CD4-positive, alpha-beta T cell (primary cell): ENCODE results near the gene FAM219A. TPM values are rescaled to one million over a fixed set of nuclear protein-coding genes. Genes with fewer than 3 reads are reported as not detected.

Source experiments
- ATAC-seq: fragments of 200-7000 bp; cut with Tn5 transposase; one replicate; pipeline ENCODE4 v1.10.0; 2022; ENCODE audit warnings: mild to moderate bottlenecking; ENCODE audit not compliant: poor library complexity
- CTCF ChIA-PET: fragments of 350-600 bp; sonication (Branson Sonifier 250); formaldehyde crosslinking; loops from one replicate; lab custom pipeline; 2021; ENCODE audit warnings: antibody characterized with exemption, inconsistent platforms; lab: Charles Lee
- POLR2A ChIA-PET: fragments of 350-600 bp; sonication (Branson Sonifier 250); formaldehyde crosslinking; loops from one replicate; lab custom pipeline; 2021; ENCODE audit warnings: antibody characterized with exemption, inconsistent platforms; lab: Charles Lee
- DNase-seq, 14 experiments: peaks; one replicate each; pipeline ENCODE4 v3.0.0-alpha.2; 2013 to 2020; ENCODE audit warnings: mixed read lengths in 2 of 14
- H3K27ac ChIP-seq, 2 donors: one replicate each; pipeline versions ENCODE4 v1.5.1 to v1.7.0; 2013; ENCODE audit warnings: low read length in 2 of 2, low read depth in 1 of 2, mild to moderate bottlenecking in 1 of 2
- H3K27me3 ChIP-seq, 2 experiments: 1 replicate in 1 of 2; 2 replicates in 1 of 2; pipeline versions ENCODE4 v1.6.1 to v1.7.0; 2013; ENCODE audit warnings: low read length in 2 of 2, control low read depth in 1 of 2, mild to moderate bottlenecking in 1 of 2, moderate library complexity in 1 of 2; ENCODE audit not compliant: insufficient read depth in 2 of 2, control insufficient read depth in 1 of 2
- H3K36me3 ChIP-seq: one replicate; pipeline ENCODE4 v1.6.1; 2013; ENCODE audit warnings: low read length, control low read depth; ENCODE audit not compliant: insufficient read depth
- H3K4me1 ChIP-seq: one replicate; pipeline ENCODE4 v1.6.1; 2013; ENCODE audit warnings: low read length, control low read depth; ENCODE audit not compliant: insufficient read depth
- H3K4me3 ChIP-seq: one replicate; pipeline ENCODE4 v1.5.1; 2013; ENCODE audit warnings: mild to moderate bottlenecking, low read length, moderate library complexity
- H3K9me3 ChIP-seq, 2 experiments: 1 replicate in 1 of 2; 2 replicates in 1 of 2; pipeline versions ENCODE4 v1.6.1 to v1.7.0; 2013; ENCODE audit warnings: low read length in 2 of 2, mild to moderate bottlenecking in 2 of 2, control low read depth in 1 of 2, moderate library complexity in 1 of 2; ENCODE audit not compliant: control insufficient read depth in 1 of 2, insufficient read depth in 1 of 2
- H3K27ac Mint-ChIP-seq: one replicate; pipeline ENCODE4 v1.8.0; 2020; ENCODE audit warnings: mixed read lengths
- H3K27me3 Mint-ChIP-seq: one replicate; pipeline ENCODE4 v1.8.0; 2021; ENCODE audit warnings: mixed read lengths
- H3K36me3 Mint-ChIP-seq: one replicate; pipeline ENCODE4 v1.8.0; 2021; ENCODE audit warnings: low read depth, mixed read lengths
- H3K4me1 Mint-ChIP-seq: one replicate; pipeline ENCODE4 v1.8.0; 2021; ENCODE audit warnings: low read depth, mixed read lengths
- H3K4me3 Mint-ChIP-seq: one replicate; pipeline ENCODE4 v1.8.0; 2020; ENCODE audit warnings: mild to moderate bottlenecking, mixed read lengths
- H3K9me3 Mint-ChIP-seq: one replicate; pipeline ENCODE4 v1.8.0; 2020; ENCODE audit warnings: mixed read lengths
- intact Hi-C, 2 experiments: fragments of 100-400 bp; cut with DNase I in 1 of 2; cut with micrococcal nuclease in 1 of 2; formaldehyde crosslinking; loops; one replicate each; pipeline versions ENCODE4 v1.15.1 to v1.9.0; 2023 to 2025; cut with DNase I, micrococcal nuclease
- total RNA-seq, 174 experiments: library from RNA in 2 of 174; stranded (reverse) in 2 of 174; gene quantifications; one replicate each; pipeline ENCODE4 v1.2.3 and lab custom pipeline; 2021 to 2026
- TF ChIP-seq, protein P1 (sequence below): fragments of 200-600 bp; IDR thresholded peaks from one replicate; pipeline ENCODE4 v1.8.0; 2022; ENCODE audit warnings: antibody characterized with exemption, mild to moderate bottlenecking

The FAM219A gene
- total RNA-seq, 2 experiments from 2014 or later: 7.7 to 8.5 TPM

- no peak overlapping the region for H3K27ac Mint-ChIP-seq
- H3K4me3 ChIP-seq: no peak overlapping the region
- H3K9me3 Mint-ChIP-seq: no peaks in the 10 kb centered on the region
- DNase-seq (no peak), ATAC-seq (no peak)
- H3K36me3 Mint-ChIP-seq: no peaks in the 10 kb centered on the region
- no peak overlapping the region for H3K27ac ChIP-seq
- no peak overlapping the region for H3K4me3 Mint-ChIP-seq
- POLR2A ChIA-PET: no interaction called here
- peaks cover 3% of the 10 kb centered on the region for H3K4me1 ChIP-seq
- CTCF ChIA-PET: interaction anchor here (0.9 kb wide), 1 partner anchor 99 kb away, joined by 3 read pairs; no protein-coding TSS in a partner anchor
- peaks cover 13% of the 10 kb centered on the region for H3K27me3 Mint-ChIP-seq
- no peaks in the 10 kb centered on the region for H3K27me3 ChIP-seq
- H3K36me3 ChIP-seq: no peaks in the 10 kb centered on the region
- TF ChIP-seq, protein P1, sequence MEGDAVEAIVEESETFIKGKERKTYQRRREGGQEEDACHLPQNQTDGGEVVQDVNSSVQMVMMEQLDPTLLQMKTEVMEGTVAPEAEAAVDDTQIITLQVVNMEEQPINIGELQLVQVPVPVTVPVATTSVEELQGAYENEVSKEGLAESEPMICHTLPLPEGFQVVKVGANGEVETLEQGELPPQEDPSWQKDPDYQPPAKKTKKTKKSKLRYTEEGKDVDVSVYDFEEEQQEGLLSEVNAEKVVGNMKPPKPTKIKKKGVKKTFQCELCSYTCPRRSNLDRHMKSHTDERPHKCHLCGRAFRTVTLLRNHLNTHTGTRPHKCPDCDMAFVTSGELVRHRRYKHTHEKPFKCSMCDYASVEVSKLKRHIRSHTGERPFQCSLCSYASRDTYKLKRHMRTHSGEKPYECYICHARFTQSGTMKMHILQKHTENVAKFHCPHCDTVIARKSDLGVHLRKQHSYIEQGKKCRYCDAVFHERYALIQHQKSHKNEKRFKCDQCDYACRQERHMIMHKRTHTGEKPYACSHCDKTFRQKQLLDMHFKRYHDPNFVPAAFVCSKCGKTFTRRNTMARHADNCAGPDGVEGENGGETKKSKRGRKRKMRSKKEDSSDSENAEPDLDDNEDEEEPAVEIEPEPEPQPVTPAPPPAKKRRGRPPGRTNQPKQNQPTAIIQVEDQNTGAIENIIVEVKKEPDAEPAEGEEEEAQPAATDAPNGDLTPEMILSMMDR: no peak
- intact Hi-C loops: loop anchor here in 1 of 2 experiments (5.0 kb wide), 1 partner anchor 134 kb away; the partner anchor contains the start of gene SIGMAR1
- no peaks in the 10 kb centered on the region for H3K4me1 Mint-ChIP-seq
- H3K9me3 ChIP-seq: no peaks in the 10 kb centered on the region
Observed at GRCh38 chr9:34502891-34503290, 44.5 kb upstream of the FAM219A start.

- no peaks in the 10 kb centered on the region for H3K9me3 Mint-ChIP-seq
- ChIA-PET POLR2A (no interaction called here), CTCF (interaction anchor here (0.9 kb wide), 1 partner anchor 99 kb away, joined by 3 read pairs; no protein-coding TSS in a partner anchor)
- no peaks in the 10 kb centered on the region for H3K27me3 ChIP-seq
- peaks cover 3% of the 10 kb centered on the region for H3K4me1 ChIP-seq
- DNase-seq: no peak
- no peaks in the 10 kb centered on the region for H3K9me3 ChIP-seq
- H3K27ac ChIP-seq: no peak overlapping the region
- H3K27me3 Mint-ChIP-seq: peaks cover 13% of the 10 kb centered on the region
- no peaks in the 10 kb centered on the region for H3K36me3 ChIP-seq
- H3K36me3 Mint-ChIP-seq: no peaks in the 10 kb centered on the region
- ATAC-seq: no peak
- no peak overlapping the region for H3K4me3 ChIP-seq
- H3K27ac Mint-ChIP-seq: no peak overlapping the region
- no peaks in the 10 kb centered on the region for H3K4me1 Mint-ChIP-seq
- intact Hi-C loops: loop anchor here in 1 of 2 experiments (5.0 kb wide), 1 partner anchor 135 kb away; the partner anchor contains the start of gene SIGMAR1
- H3K4me3 Mint-ChIP-seq: no peak overlapping the region
- TF ChIP-seq, protein P1: no peak
Observed at GRCh38 chr9:34502471-34502870, 44.1 kb upstream of the FAM219A start.

DNA sequence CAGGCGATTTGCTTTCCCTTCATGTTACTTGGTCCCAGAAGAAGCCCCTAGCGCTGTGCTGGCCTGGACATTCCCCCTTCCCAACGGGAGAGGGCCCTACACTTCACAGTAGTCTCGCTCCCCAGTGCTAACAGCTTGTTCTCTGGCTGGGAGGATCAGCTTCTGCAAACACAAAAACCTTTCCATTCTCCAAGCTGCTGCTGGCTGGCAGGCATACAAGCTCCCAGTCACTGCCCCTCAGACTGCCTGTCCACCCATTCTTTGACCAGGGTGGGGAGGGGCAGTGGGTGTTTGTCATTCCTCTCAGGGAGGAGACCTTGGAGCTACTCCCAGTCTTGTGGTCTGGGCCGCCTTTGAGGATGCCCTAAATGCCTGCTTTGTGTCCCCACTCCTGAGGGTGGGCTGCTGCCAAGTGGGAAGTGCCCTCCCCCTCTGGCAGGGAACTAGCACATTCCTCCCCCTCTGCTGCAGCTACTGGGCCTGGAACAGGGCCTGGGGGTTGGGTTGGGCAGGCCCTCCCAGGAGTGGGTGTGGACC is 43.6 kb upstream of the FAM219A start:
- H3K36me3 Mint-ChIP-seq: no peaks in the 10 kb centered on the region
- TF ChIP-seq, protein P1: no peak
- peaks cover 3% of the 10 kb centered on the region for H3K4me1 ChIP-seq
- no peaks in the 10 kb centered on the region for H3K9me3 ChIP-seq
- H3K4me3 ChIP-seq: no peak overlapping the region
- H3K36me3 ChIP-seq: no peaks in the 10 kb centered on the region
- H3K27ac Mint-ChIP-seq: no peak overlapping the region
- no peaks in the 10 kb centered on the region for H3K4me1 Mint-ChIP-seq
- DNase-seq (no peak), ATAC-seq (no peak)
- POLR2A ChIA-PET: no interaction called here
- H3K27me3 Mint-ChIP-seq: peaks cover 13% of the 10 kb centered on the region
- intact Hi-C loops: loop anchor here in 1 of 2 experiments (5.0 kb wide), 1 partner anchor 135 kb away; the partner anchor contains the start of gene SIGMAR1
- no peak overlapping the region for H3K27ac ChIP-seq
- CTCF ChIA-PET: no interaction called here
- H3K27me3 ChIP-seq: no peaks in the 10 kb centered on the region
- no peak overlapping the region for H3K4me3 Mint-ChIP-seq
- no peaks in the 10 kb centered on the region for H3K9me3 Mint-ChIP-seq
